Endothelial cell of umbilical vein (primary cell): Measurements from ENCODE around the gene SLC15A1. TPM values are rescaled to one million over a fixed set of nuclear protein-coding genes. Genes with fewer than 3 reads are reported as not detected.

Experiments used
- BruUV-seq: library from RNA; stranded (reverse); fragments of 400-500 nt; replicated peaks from 2 replicates; lab custom pipeline; 2021; lab: Mats Ljungman, UMichigan
- CTCF ChIA-PET: fragments of 300-600, 350-600 bp; sonication (Branson Sonifier 250); formaldehyde crosslinking; loops from one replicate; lab custom pipeline; 2021; ENCODE audit warnings: antibody characterized with exemption, inconsistent platforms; lab: Charles Lee
- POLR2A ChIA-PET: fragments of 300-600, 350-600 bp; sonication (Branson Sonifier 250); formaldehyde crosslinking; loops from one replicate; lab custom pipeline; 2021; ENCODE audit warnings: antibody characterized with exemption, inconsistent platforms; lab: Charles Lee
- DNase-seq: peaks from one replicate; pipeline ENCODE4 v3.0.0-alpha.2; 2011; ENCODE audit warnings: low read depth, low spot score
- FAIRE-seq: peaks from 2 replicates; lab custom pipeline; 2011; peaks lifted over from hg19 to GRCh38; lab: Jason Lieb, UNC
- H2AFZ ChIP-seq: 2 replicates; pipeline ENCODE4 v1.6.0; 2012; ENCODE audit warnings: low read depth, low read length, control low read depth, inconsistent platforms
- H3K27ac ChIP-seq: 2 replicates; pipeline ENCODE4 v1.5.1; 2011; ENCODE audit warnings: low read depth, mild to moderate bottlenecking, control low read depth, low read length, moderate library complexity; ENCODE audit not compliant: insufficient read depth
- H3K27me3 ChIP-seq, 2 experiments: 2 replicates each; pipeline versions ENCODE4 v1.6.0 to v1.6.1; 2011; ENCODE audit warnings: low read length in 2 of 2, mixed read lengths in 1 of 2; ENCODE audit not compliant: control insufficient read depth in 2 of 2, insufficient read depth in 2 of 2
- H3K36me3 ChIP-seq, 2 experiments: 2 replicates in 1 of 2; 3 replicates in 1 of 2; pipeline ENCODE4 v1.5.1; 2011; ENCODE audit warnings: low read length in 2 of 2, mild to moderate bottlenecking in 1 of 2, moderate library complexity in 1 of 2; ENCODE audit not compliant: control insufficient read depth in 2 of 2, insufficient read depth in 2 of 2; ENCODE audit errors: extremely low read depth in 1 of 2
- H3K4me1 ChIP-seq: 3 replicates; pipeline ENCODE4 v1.5.1; 2011; ENCODE audit warnings: mild to moderate bottlenecking, low read length; ENCODE audit not compliant: control insufficient read depth, insufficient read depth; ENCODE audit errors: extremely low read depth
- H3K4me2 ChIP-seq: 2 replicates; pipeline ENCODE4 v1.6.1; 2011; ENCODE audit warnings: low read length, control low read depth, mixed read lengths; ENCODE audit not compliant: insufficient read depth
- H3K4me3 ChIP-seq, 3 experiments: fragments of 200-600 bp in 1 of 3; sonication (generic), shearing (Covaris generic) in 1 of 3; replicated peaks in 1 of 3; 2 replicates each; pipeline ENCODE4 v1.5.1; 2011 to 2016; ENCODE audit warnings: control low read depth in 3 of 3, low read length in 3 of 3, mild to moderate bottlenecking in 2 of 3, inconsistent platforms in 1 of 3, low read depth in 1 of 3, moderate library complexity in 1 of 3; ENCODE audit not compliant: insufficient read depth in 1 of 3
- H3K79me2 ChIP-seq: 2 replicates; pipeline ENCODE4 v1.6.0; 2012; ENCODE audit warnings: low read length, inconsistent platforms; ENCODE audit not compliant: control insufficient read depth, insufficient read depth
- H3K9ac ChIP-seq: replicated peaks from 2 replicates; pipeline ENCODE3; 2011; ENCODE audit warnings: low read length, control low read depth; ENCODE audit not compliant: insufficient read depth; ENCODE audit errors: extremely low read depth
- H3K9me1 ChIP-seq: replicated peaks from 3 replicates; pipeline ENCODE4 v1.6.0; 2011; ENCODE audit warnings: mild to moderate bottlenecking, low read length; ENCODE audit not compliant: control insufficient read depth, insufficient read depth; ENCODE audit errors: extremely low read depth
- H3K9me3 ChIP-seq: replicated peaks from 2 replicates; pipeline ENCODE4 v1.5.1; 2012; ENCODE audit warnings: low read length, inconsistent platforms; ENCODE audit not compliant: control insufficient read depth, insufficient read depth
- H4K20me1 ChIP-seq: replicated peaks from 2 replicates; pipeline ENCODE3; 2011; ENCODE audit warnings: mild to moderate bottlenecking, low read length; ENCODE audit not compliant: control insufficient read depth, insufficient read depth; ENCODE audit errors: extremely low read depth
- CTCF ChIP-seq, 2 donors: IDR thresholded peaks; 1 replicate in 1 of 2; 2 replicates in 1 of 2; pipeline ENCODE4 v1.5.1; 2011; ENCODE audit warnings: low read length in 2 of 2, mild to moderate bottlenecking in 2 of 2, moderate library complexity in 2 of 2, control low read depth in 1 of 2, inconsistent platforms in 1 of 2, low read depth in 1 of 2; ENCODE audit not compliant: insufficient read depth in 1 of 2; ENCODE audit errors: extremely low read depth in 1 of 2
- EZH2 ChIP-seq: IDR thresholded peaks from 2 replicates; pipeline ENCODE4 v1.6.1; 2012; ENCODE audit warnings: borderline replicate concordance, low read depth, mild to moderate bottlenecking, moderate library complexity, low read length, inconsistent platforms; ENCODE audit not compliant: severe bottlenecking
- MAX ChIP-seq: IDR thresholded peaks from 2 replicates; pipeline ENCODE4 v1.6.1; 2011; ENCODE audit not compliant: insufficient read depth, insufficient read length
- MYC ChIP-seq: IDR thresholded peaks from one replicate; pipeline ENCODE4 v1.6.1; 2011; ENCODE audit warnings: mild to moderate bottlenecking, low read depth, low read length
- POLR2A ChIP-seq: IDR thresholded peaks from 2 replicates; pipeline ENCODE4 v1.6.1; 2012; ENCODE audit warnings: low read depth, mild to moderate bottlenecking, control low read depth, low read length
- POLR2AphosphoS5 ChIP-seq: IDR thresholded peaks from 2 replicates; pipeline ENCODE4 v1.6.1; 2012; ENCODE audit warnings: low read depth, mild to moderate bottlenecking, control low read depth, low read length, moderate library complexity; ENCODE audit not compliant: insufficient read depth
- dilution Hi-C: fragments of 300-500 bp; cut with MboI; formaldehyde crosslinking; loops from one replicate; pipeline ENCODE4 v1.15.0; 2019; ENCODE audit warnings: low sequenced_read_pairs; ENCODE audit not compliant: extremely low pct_ligation_motif_present
- intact Hi-C: fragments of 100-400 bp; cut with micrococcal nuclease; formaldehyde crosslinking; loops from one replicate; pipeline ENCODE4 v1.10.0; 2022
- polyA plus RNA-seq, 4 experiments: library from polyadenylated mRNA; depleted of rRNA in 3 of 4; stranded (reverse) in 3 of 4; unstranded in 1 of 4; fragments of >200 nt; gene quantifications; 2 replicates each; pipeline versions ENCODE4 v1.2.1 to v1.2.3, GENCODE V29; 2011 to 2012; ENCODE audit warnings: missing spikeins in 1 of 4
- total RNA-seq: library from RNA; stranded (reverse); gene quantifications from 2 replicates; pipeline ENCODE4 v1.2.3, GENCODE V29; 2021

Gene SLC15A1
- total and polyA plus RNA-seq, 2 donors (not counting 3 experiments of a cell fraction or from before 2014, with no cell fraction given): not detected

- no peak for FAIRE-seq
- intact Hi-C loops (no loop called here), dilution Hi-C loops (no loop called here)
- no peaks in the 10 kb centered on the region for H3K9me3 ChIP-seq
- ChIA-PET POLR2A (no interaction called here), CTCF (no interaction called here)
- H3K79me2 ChIP-seq: no peaks in the 10 kb centered on the region
- no peak overlapping the region for H3K4me3 ChIP-seq
- BruUV-seq: no TSS peak
- H3K36me3 ChIP-seq: no peaks in the 10 kb centered on the region
- peaks cover 2 to 9% of the 10 kb centered on the region in 2 experiments for H3K27me3 ChIP-seq
- no peak for TF ChIP-seq EZH2
- TF ChIP-seq POLR2A: no peak
- TF ChIP-seq MAX: no peak
- no peak for DNase-seq
- H3K4me2 ChIP-seq: no peak overlapping the region
- H3K4me1 ChIP-seq: no peaks in the 10 kb centered on the region
- H4K20me1 ChIP-seq: no peaks in the 10 kb centered on the region
- no peaks in the 10 kb centered on the region for H3K9me1 ChIP-seq
- no peak overlapping the region for H3K27ac ChIP-seq
- no peak overlapping the region for H3K9ac ChIP-seq
- no peak overlapping the region for H2AFZ ChIP-seq
Measured at GRCh38 chr13:98730441-98730840, 22.0 kb downstream of the SLC15A1 start.

- Histone ChIP-seq H3K9ac (no peak overlapping the region), H3K9me3 (no peaks in the 10 kb centered on the region), H3K27me3 (peaks cover 2 to 9% of the 10 kb centered on the region in 2 experiments), H3K4me3 (no peak overlapping the region), H3K9me1 (no peaks in the 10 kb centered on the region), H4K20me1 (no peaks in the 10 kb centered on the region), H3K79me2 (no peaks in the 10 kb centered on the region), H2AFZ (no peak overlapping the region), H3K4me2 (no peak overlapping the region), H3K36me3 (no peaks in the 10 kb centered on the region), H3K27ac (no peak overlapping the region), H3K4me1 (no peaks in the 10 kb centered on the region)
- no peak for TF ChIP-seq POLR2AphosphoS5
- TF ChIP-seq CTCF (IDR thresholded peaks at IDR 0.05; ENCODE audit: extremely low read depth in 1 of 2, insufficient read depth in 1 of 2, low read depth in 1 of 2, low read length in 2 of 2): no peak
- TF ChIP-seq MYC: no peak
- POLR2A ChIA-PET: no interaction called here
- DNase-seq (no peak), FAIRE-seq (no peak)
- CTCF ChIA-PET: no interaction called here
- dilution Hi-C loops: no loop called here
- no TSS peak for BruUV-seq
- intact Hi-C loops: no loop called here
Measured at GRCh38 chr13:98729658-98730057, 22.8 kb downstream of the SLC15A1 start.
